Heart left ventricle (tissue), 16 donors: ENCODE data around the gene UBE2E2. TPM values are rescaled to one million over a fixed set of nuclear protein-coding genes. Genes with fewer than 3 reads are reported as not detected.

Experiments
- ATAC-seq, 4 donors: fragments of 200-7000 bp; cut with Tn5 transposase; one replicate each; pipeline ENCODE4 v1.9.1; 2020 to 2022; ENCODE audit warnings: moderate library complexity in 4 of 4, mild to moderate bottlenecking in 3 of 4, moderate number of reproducible peaks in 1 of 4
- DNase-seq, 5 donors: peaks; one replicate each; pipeline ENCODE4 v3.0.0-alpha.2; 2020
- H3K27ac ChIP-seq, 12 donors: fragments of 200-600 bp; sonication (generic) in 4 of 12; one replicate each; pipeline versions ENCODE4 v1.5.0 to v1.8.0; 2016 to 2022; ENCODE audit warnings: mild to moderate bottlenecking in 2 of 12
- H3K27me3 ChIP-seq, 9 donors: fragments of 200-600 bp; sonication (generic) in 2 of 9; one replicate each; pipeline versions ENCODE4 v1.5.1 to v1.8.0; 2016 to 2022; ENCODE audit warnings: mild to moderate bottlenecking in 3 of 9
- H3K36me3 ChIP-seq, 9 donors: fragments of 200-600 bp; sonication (generic) in 2 of 9; one replicate each; pipeline versions ENCODE4 v1.5.0 to v1.8.0; 2018 to 2022; ENCODE audit warnings: mild to moderate bottlenecking in 2 of 9
- H3K4me1 ChIP-seq, 12 donors: fragments of 200-600 bp; sonication (generic) in 4 of 12; one replicate each; pipeline versions ENCODE4 v1.5.0 to v1.8.0; 2016 to 2022; ENCODE audit warnings: mild to moderate bottlenecking in 3 of 12
- H3K4me3 ChIP-seq, 12 donors: fragments of 200-600 bp; sonication (generic) in 4 of 12; one replicate each; pipeline versions ENCODE4 v1.5.0 to v1.8.0; 2017 to 2022; ENCODE audit warnings: mild to moderate bottlenecking in 9 of 12, moderate library complexity in 4 of 12
- H3K9me3 ChIP-seq, 12 donors: fragments of 200-600 bp; sonication (generic) in 4 of 12; one replicate each; pipeline versions ENCODE4 v1.5.0 to v1.8.0; 2016 to 2022; ENCODE audit warnings: mild to moderate bottlenecking in 1 of 12
- POLR2A ChIP-seq, 2 donors: fragments of 450-650 bp; IDR thresholded peaks; one replicate each; pipeline ENCODE4 v1.6.1; 2017; ENCODE audit warnings: antibody characterized with exemption in 2 of 2, mild to moderate bottlenecking in 2 of 2, moderate library complexity in 2 of 2
- WGBS, 4 donors: extraction: QIAGEN DNeasy Blood & Tissue Kit in 2 of 4; methylation state at CpG; one replicate each; pipeline versions ENCODE4 v1.1.5 to v1.1.7; 2013 to 2018; 5-methylcytosine and 5-hydroxymethylcytosine counted together
- intact Hi-C, 10 donors: fragments of 100-400 bp; cut with DNase I; formaldehyde crosslinking; loops; one replicate each; pipeline versions ENCODE4 v1.11.1 to v1.14.2; 2022
- polyA plus RNA-seq, 2 donors: library from polyadenylated mRNA; stranded (reverse); fragments of 200-250 nt; gene quantifications; one replicate each; pipeline ENCODE4 v1.2.3, GENCODE V29; 2013
- total RNA-seq, 9 donors: library from RNA; depleted of rRNA in 2 of 9; stranded (reverse); fragments of >200 nt in 2 of 9; fragmentation: NEBNext Ultra II Directional in 3 of 9; extraction: Animal tissue kit (Norgen Biotek cat#: 25700) in 3 of 9; gene quantifications; one replicate each; pipeline versions ENCODE4 v1.1.0 to v1.2.4, GENCODE V29; 2016 to 2023
- TF ChIP-seq, protein P1 (sequence below), 12 donors: fragments of 200-600 bp; sonication (generic) in 4 of 12; IDR thresholded peaks; one replicate each; pipeline versions ENCODE4 v1.5.0 to v1.8.0; 2018 to 2022; ENCODE audit warnings: antibody characterized with exemption in 12 of 12, mild to moderate bottlenecking in 5 of 12
- donor health status: ischemic (EF 13 %, LVEDD 7.1; RV severe dilation, severe dysfunction).
- donor health status: healthy with polysubstance abuse.
- donor health status: DM: no; HTN: yes; CAD: no.
- donor health status: DM: no; HTN: no; CAD: no.
- donor health status: ischemic (EF 25% LVEDD 6.9; RV normal size, moderate dysfunction).
- donor health status: ischemic (EF 25% LVEDD 5.7; RV mildly dilated, moderate dysfunction).
- donor health status: healthy.
- donor health status: DM: yes; HTN: yes; CAD: no.
- donor health status: ischemic (EF 35%, LVEDD 5.7; RV mildly dilated, moderate dysfunction).
- donor health status: nonischemic (EF 11% LVEDD 7.7; RV severe dilation, severe dysfunction).
- donor health status: DM: yes; HTN: yes; CAD: no.
- donor health status: PGD.
- donor health status: ischemic (EF 29% LVEDD 5.4; RV normal size, mild dysfunction).
- donor health status: nonischemic (EF 23%, LVEDD 6.1; RV moderate dilation, normal function).

The UBE2E2 gene
- total and polyA plus RNA-seq, 11 donors = 21.9 to 63.9 (median 50.8) TPM

DNA sequence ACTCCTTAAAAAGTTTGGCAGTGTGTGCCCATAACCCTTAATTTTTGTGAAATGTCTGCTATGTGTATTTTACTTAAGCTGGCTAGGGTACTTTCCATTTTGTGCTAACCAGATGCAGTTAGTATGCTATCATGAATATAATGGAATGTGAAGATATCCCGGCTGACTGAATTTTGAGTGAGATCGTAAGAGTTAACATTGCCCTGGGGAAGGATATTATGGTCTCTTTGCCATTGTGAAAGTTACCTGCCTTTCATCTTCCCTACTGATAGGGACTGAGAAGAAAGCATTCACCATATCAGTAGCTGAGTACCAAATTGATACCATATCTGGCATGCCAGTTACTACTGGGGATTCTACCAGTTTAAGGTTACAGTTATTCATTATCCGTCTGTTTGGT, 243.2 kb downstream of the UBE2E2 start:
- Histone ChIP-seq H3K9me3 (no peaks in the 10 kb centered on the region), H3K27me3 (no peaks in the 10 kb centered on the region), H3K36me3 (no peaks in the 10 kb centered on the region), H3K27ac (no peak overlapping the region), H3K4me3 (no peak overlapping the region), H3K4me1 (peaks cover 0 to 41% (median 16%) of the 10 kb centered on the region in 12 donors)
- 74 to 77% (median 76%) methylated on average over 3 of the region's 3 CpGs for WGBS, 4 donors
- intact Hi-C loops = no loop called here
- TF ChIP-seq POLR2A (IDR thresholded peaks at IDR 0.05) = no peak
- TF ChIP-seq, protein P1, sequence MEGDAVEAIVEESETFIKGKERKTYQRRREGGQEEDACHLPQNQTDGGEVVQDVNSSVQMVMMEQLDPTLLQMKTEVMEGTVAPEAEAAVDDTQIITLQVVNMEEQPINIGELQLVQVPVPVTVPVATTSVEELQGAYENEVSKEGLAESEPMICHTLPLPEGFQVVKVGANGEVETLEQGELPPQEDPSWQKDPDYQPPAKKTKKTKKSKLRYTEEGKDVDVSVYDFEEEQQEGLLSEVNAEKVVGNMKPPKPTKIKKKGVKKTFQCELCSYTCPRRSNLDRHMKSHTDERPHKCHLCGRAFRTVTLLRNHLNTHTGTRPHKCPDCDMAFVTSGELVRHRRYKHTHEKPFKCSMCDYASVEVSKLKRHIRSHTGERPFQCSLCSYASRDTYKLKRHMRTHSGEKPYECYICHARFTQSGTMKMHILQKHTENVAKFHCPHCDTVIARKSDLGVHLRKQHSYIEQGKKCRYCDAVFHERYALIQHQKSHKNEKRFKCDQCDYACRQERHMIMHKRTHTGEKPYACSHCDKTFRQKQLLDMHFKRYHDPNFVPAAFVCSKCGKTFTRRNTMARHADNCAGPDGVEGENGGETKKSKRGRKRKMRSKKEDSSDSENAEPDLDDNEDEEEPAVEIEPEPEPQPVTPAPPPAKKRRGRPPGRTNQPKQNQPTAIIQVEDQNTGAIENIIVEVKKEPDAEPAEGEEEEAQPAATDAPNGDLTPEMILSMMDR (IDR thresholded peaks at IDR 0.05) = no peak
- DNase-seq = no peak
- ATAC-seq = no peak

DNA sequence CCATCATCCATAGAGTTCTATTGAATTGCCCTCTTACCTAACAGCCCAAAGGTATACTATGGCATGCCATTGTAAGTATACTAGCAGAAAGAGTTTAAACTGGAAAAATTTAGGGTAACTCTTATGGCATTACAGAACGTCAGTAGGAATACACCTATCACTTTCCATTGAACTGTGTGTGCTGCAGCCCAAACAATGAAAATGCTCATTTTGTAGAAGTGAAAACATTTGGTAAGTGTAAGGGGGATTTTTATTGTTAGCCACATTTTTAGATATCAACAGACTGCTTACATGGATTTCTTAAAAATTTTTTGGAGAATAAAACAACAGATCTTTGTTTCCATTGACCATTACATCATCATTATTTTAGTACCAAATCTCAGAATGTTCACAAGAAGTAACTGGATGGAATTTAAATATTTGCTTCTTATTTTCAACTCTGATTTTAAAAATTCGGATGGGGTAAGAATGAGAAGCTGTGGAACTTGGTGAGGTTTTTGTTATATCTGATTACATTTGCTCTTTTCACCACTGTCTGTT, 245.9 kb downstream of the UBE2E2 start:
- ATAC-seq (no peak), DNase-seq (no peak)
- intact Hi-C loops = no loop called here
- no peak overlapping the region for H3K27ac ChIP-seq
- H3K36me3 ChIP-seq = no peaks in the 10 kb centered on the region
- H3K9me3 ChIP-seq = no peaks in the 10 kb centered on the region
- H3K4me1 ChIP-seq = peaks cover 0 to 47% (median 14%) of the 10 kb centered on the region in 12 donors
- 73 to 82% (median 75%) methylated on average over 2 of the region's 2 CpGs for WGBS, 4 donors
- H3K27me3 ChIP-seq = no peaks in the 10 kb centered on the region
- TF ChIP-seq POLR2A (IDR thresholded peaks at IDR 0.05) = no peak
- TF ChIP-seq, protein P1 (IDR thresholded peaks at IDR 0.05) = no peak
- no peak overlapping the region for H3K4me3 ChIP-seq

DNA sequence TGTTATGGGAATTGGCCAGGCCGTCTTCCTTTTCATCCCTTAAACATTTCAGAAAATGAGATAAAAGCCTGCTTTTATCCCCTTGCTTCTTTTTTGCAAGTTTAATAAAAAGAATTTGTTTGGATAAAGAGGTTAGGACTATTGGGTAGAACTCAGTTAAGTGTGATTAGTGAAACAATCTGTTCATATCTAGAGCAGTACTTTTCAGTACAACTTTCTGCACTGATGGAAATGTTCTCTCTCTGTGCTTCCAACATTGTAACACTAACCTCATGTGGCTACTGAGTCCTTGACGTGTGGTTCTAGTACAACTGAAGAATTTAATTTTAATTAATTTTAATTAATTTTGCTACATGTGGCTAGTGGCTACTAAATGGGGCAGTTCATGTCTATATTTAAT, 246.9 kb downstream of the UBE2E2 start:
- intact Hi-C loops = no loop called here
- H3K36me3 ChIP-seq = no peaks in the 10 kb centered on the region
- peak in 1 of 4 donors; percentile 49 for ATAC-seq
- no peak overlapping the region for H3K4me3 ChIP-seq
- TF ChIP-seq, protein P1 (IDR thresholded peaks at IDR 0.05) = no peak
- TF ChIP-seq POLR2A (IDR thresholded peaks at IDR 0.05) = no peak
- no peaks in the 10 kb centered on the region for H3K27me3 ChIP-seq
- no peak for DNase-seq
- no peaks in the 10 kb centered on the region for H3K9me3 ChIP-seq
- 63 to 74% (median 70%) methylated on average over 2 of the region's 2 CpGs for WGBS, 4 donors
- H3K27ac ChIP-seq = peak overlapping the region in 4 of 12 donors; percentile 6 to 31 (median 22)
- H3K4me1 ChIP-seq = peaks cover 0 to 57% (median 15%) of the 10 kb centered on the region in 12 donors

DNA sequence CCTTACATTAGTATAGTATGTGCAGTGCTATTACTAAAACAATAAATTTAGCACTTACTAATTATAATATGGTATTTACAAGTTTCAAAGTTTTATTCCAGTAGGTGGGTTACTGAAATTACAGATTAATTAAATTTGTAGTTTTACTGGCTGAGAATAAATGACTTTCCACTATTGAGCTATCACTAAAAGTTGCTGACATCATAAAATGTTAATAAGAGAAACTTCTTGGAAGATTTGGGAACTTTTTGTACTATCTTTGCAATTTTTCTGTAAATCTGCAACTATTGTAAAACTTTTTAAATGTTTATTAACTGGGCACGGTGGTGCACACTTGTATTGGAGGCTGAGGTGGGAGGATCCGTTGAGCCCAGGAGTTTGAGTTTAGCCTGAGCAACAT, 247.7 kb downstream of the UBE2E2 start:
- no peak overlapping the region for H3K27ac ChIP-seq
- no peak overlapping the region for H3K4me3 ChIP-seq
- TF ChIP-seq, protein P1 (IDR thresholded peaks at IDR 0.05) = no peak
- no peak for TF ChIP-seq POLR2A (IDR thresholded peaks at IDR 0.05)
- intact Hi-C loops = no loop called here
- DNase-seq = no peak
- H3K9me3 ChIP-seq = no peaks in the 10 kb centered on the region
- peaks cover 0 to 63% (median 17%) of the 10 kb centered on the region in 12 donors for H3K4me1 ChIP-seq
- H3K36me3 ChIP-seq = no peaks in the 10 kb centered on the region
- H3K27me3 ChIP-seq = no peaks in the 10 kb centered on the region
- WGBS, 4 donors = 97 to 100% (median 97%) methylated on average over 2 of the region's 2 CpGs
- no peak for ATAC-seq
